Measurements from ENCODE around the gene MPRIP. TPM values are rescaled to one million over a fixed set of nuclear protein-coding genes. Genes with fewer than 3 reads are reported as not detected.
"Not testable (repeated sequence)": the region's sequence is repeated elsewhere in the genome, so short reads cannot be mapped to it uniquely, and the experiment has no call there.

Gene MPRIP
- total RNA-seq, 2 experiments from 2014 or later, result 145 to 157 TPM

DNA sequence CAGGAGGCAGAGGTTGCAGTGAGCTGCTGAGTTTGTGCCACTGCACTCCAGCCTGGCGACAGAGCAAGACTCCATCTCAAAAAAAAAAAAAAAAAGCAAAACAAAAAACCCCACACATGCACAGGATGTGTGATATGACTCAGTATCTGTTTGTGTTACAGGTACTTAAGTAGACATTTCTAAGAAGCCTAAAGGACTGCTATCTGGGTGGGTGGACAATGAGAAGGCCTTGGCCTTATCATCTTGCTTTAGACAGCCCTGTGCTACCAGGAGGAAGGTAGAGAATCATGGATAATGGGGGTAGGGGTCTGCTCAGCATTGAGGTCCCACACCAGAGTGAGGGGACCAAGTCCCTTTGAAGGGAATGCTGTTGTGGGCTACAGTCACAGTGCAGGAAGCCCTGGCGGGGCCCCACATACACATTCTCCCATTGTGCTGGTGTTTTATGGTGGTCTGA lies 137.1 kb downstream of the MPRIP start:
- Mint-ChIP-seq H3K4me1 (ENCODE audit: low read depth) (peaks cover 83% of the 10 kb centered on the region), H3K27me3 (no peaks in the 10 kb centered on the region), H3K4me3 (peak overlapping the region; percentile 63), H3K36me3 (peaks cover 45% of the 10 kb centered on the region), H3K27ac (peak overlapping the region; percentile 95), H3K9me3 (no peaks in the 10 kb centered on the region)
- intact Hi-C loops (cut with micrococcal nuclease), result loop anchor here (1.0 to 2.0 kb wide), 4 partner anchors 27 to 125 kb away; partner anchors contain the start of genes FLCN and PLD6
- peak; percentile 37 for DNase-seq
- ChIA-PET POLR2A (interaction anchor here (0.6 kb wide), 1 partner anchor 148 kb away, joined by 3 read pairs; no protein-coding TSS in a partner anchor), CTCF (interaction anchor here (0.7 to 0.9 kb wide), 2 partner anchors 179 to 189 kb away, joined by 3 read pairs; no protein-coding TSS in a partner anchor)

GRCh38 chr17:17180141-17180603 lies 137.9 kb downstream of the MPRIP start:
- no peaks in the 10 kb centered on the region for H3K9me3 Mint-ChIP-seq
- peak overlapping the region; percentile 63 for H3K4me3 Mint-ChIP-seq
- peaks cover 87% of the 10 kb centered on the region for H3K4me1 Mint-ChIP-seq (ENCODE audit: low read depth)
- CTCF ChIA-PET, result interaction anchor here (0.7 to 1.4 kb wide), 2 partner anchors 38 to 180 kb away, joined by 3 to 4 read pairs; no protein-coding TSS in a partner anchor
- peak; percentile 56 for DNase-seq
- intact Hi-C loops (cut with micrococcal nuclease), result loop anchor here (10.0 kb wide), 1 partner anchor 65 kb away; no protein-coding TSS in a partner anchor
- H3K36me3 Mint-ChIP-seq, result peaks cover 48% of the 10 kb centered on the region
- POLR2A ChIA-PET, result no interaction called here
- no peaks in the 10 kb centered on the region for H3K27me3 Mint-ChIP-seq
- H3K27ac Mint-ChIP-seq, result peak overlapping the region; percentile 95

GRCh38 chr17:17180741-17181525 lies 138.7 kb downstream of the MPRIP start:
- intact Hi-C loops (cut with micrococcal nuclease), result loop anchor here (10.0 kb wide), 1 partner anchor 66 kb away; no protein-coding TSS in a partner anchor
- Mint-ChIP-seq H3K27ac (peak overlapping the region; percentile 95), H3K4me3 (peak overlapping the region; percentile 60), H3K36me3 (peaks cover 55% of the 10 kb centered on the region), H3K9me3 (no peaks in the 10 kb centered on the region), H3K27me3 (no peaks in the 10 kb centered on the region), H3K4me1 (ENCODE audit: low read depth) (peaks cover 88% of the 10 kb centered on the region)
- DNase-seq, result no peak
- ChIA-PET CTCF (interaction anchor here (0.9 to 1.4 kb wide), 3 partner anchors 25 to 39 kb away, joined by 3 to 4 read pairs (median 3); partner anchors contain the start of gene PLD6), POLR2A (interaction anchor here (1.2 kb wide), 1 partner anchor 11 kb away, joined by 4 read pairs; no protein-coding TSS in a partner anchor)

DNA sequence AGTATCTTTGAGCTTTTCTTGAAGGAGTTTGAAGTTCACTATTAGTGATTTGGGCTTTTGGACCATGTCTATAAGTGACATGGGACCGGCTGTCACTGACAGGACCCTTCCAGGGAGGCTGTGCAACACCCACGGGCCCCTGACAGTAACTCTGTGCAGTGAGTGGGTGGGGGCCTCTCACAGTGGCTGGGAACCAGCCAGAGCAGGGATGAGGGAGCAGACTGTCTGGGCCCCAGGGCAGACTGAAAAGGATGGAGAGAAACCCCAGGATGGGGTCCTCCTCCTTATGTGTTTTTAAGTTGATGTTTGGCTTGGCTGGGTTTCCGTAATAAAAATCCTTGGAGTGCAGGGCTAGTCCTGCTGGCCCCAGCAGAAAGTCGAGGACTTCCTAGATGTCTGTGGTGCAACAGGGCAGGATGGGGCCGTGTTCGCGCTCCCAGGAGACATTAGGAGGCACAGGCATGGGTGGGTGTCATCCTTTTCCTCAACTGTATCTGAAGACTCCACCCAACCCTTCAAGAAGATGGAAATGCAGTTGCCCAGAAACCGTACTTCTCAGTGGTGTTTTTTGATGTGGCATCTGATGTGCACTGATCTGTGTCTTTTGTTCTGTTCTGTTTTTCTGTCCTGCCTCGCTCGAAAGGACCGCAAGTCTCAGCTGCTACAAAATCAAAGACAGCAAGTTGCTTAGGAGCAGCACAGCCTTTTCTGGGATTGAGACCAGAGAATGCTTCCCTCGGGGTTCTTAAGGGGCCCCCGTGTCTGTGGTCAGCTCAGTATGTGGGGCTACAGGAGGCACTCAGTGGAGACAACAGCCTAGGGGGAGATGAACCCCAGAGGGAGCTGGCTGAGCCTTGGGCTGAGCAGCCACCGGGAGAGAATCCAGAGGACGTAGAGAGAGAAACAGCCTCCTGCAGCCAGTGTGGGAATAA lies 139.7 kb downstream of the MPRIP start:
- H3K4me3 Mint-ChIP-seq, result peak overlapping the region; percentile 60
- peaks cover 48% of the 10 kb centered on the region for H3K36me3 Mint-ChIP-seq
- POLR2A ChIA-PET, result interaction anchor here (1.0 to 1.2 kb wide), 2 partner anchors 10 to 32 kb away, joined by 3 to 4 read pairs; no protein-coding TSS in a partner anchor
- H3K4me1 Mint-ChIP-seq (ENCODE audit: low read depth), result peaks cover 87% of the 10 kb centered on the region
- no peaks in the 10 kb centered on the region for H3K27me3 Mint-ChIP-seq
- peak overlapping the region; percentile 95 for H3K27ac Mint-ChIP-seq
- no peaks in the 10 kb centered on the region for H3K9me3 Mint-ChIP-seq
- CTCF ChIA-PET, result interaction anchor here (0.8 to 1.4 kb wide), 3 partner anchors 15 to 38 kb away, joined by 3 read pairs; no protein-coding TSS in a partner anchor
- DNase-seq, result peak; percentile 57
- intact Hi-C loops (cut with micrococcal nuclease), result loop anchor here (10.0 kb wide), 1 partner anchor 67 kb away; no protein-coding TSS in a partner anchor

DNA sequence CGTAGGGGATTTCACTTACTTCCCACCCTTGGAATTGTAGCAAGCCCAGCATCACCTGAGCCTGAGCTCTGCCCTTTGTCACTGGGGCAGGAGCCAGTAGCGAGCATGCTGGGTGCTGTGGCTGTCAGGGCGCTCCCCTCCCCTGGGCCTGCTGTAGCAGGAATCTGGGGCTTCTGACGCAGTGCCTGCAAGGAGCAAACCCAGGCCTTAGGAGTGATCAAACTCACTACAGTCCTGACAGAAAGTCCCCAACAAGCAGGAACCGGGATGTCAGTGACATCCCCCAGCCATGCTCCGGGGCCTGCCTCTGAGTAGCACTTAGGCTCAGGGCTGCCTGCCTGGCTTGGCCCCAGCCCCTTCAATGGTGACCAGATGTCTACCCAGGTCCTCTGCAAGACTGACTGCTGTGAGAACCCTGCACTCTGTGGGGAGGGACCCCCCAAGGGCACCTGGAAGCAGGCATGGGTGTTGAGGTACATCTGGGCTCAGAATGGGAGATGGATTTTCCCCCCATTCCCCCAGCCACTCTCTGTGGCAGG lies 140.4 kb downstream of the MPRIP start:
- H3K36me3 Mint-ChIP-seq, result peaks cover 40% of the 10 kb centered on the region
- POLR2A ChIA-PET, result interaction anchor here (1.0 kb wide), 1 partner anchor 32 kb away, joined by 3 read pairs; no protein-coding TSS in a partner anchor
- H3K4me3 Mint-ChIP-seq, result peak overlapping the region; percentile 48
- CTCF ChIA-PET, result interaction anchor here (0.8 to 1.6 kb wide), 4 partner anchors 14 to 41 kb away, joined by 3 to 9 read pairs (median 3); no protein-coding TSS in a partner anchor
- DNase-seq, result no peak
- H3K27ac Mint-ChIP-seq, result no peak overlapping the region
- H3K9me3 Mint-ChIP-seq, result no peaks in the 10 kb centered on the region
- intact Hi-C loops (cut with micrococcal nuclease), result loop anchor here (10.0 kb wide), 1 partner anchor 68 kb away; no protein-coding TSS in a partner anchor
- H3K27me3 Mint-ChIP-seq, result no peaks in the 10 kb centered on the region
- peaks cover 80% of the 10 kb centered on the region for H3K4me1 Mint-ChIP-seq (ENCODE audit: low read depth)

- Mint-ChIP-seq H3K9me3 (no peaks in the 10 kb centered on the region), H3K36me3 (peaks cover 38% of the 10 kb centered on the region), H3K4me1 (ENCODE audit: low read depth) (peaks cover 71% of the 10 kb centered on the region), H3K27ac (peak overlapping the region; percentile 28), H3K4me3 (no peak overlapping the region), H3K27me3 (no peaks in the 10 kb centered on the region)
- ChIA-PET POLR2A (interaction anchor here (0.8 to 1.2 kb wide), 2 partner anchors 21 to 32 kb away, joined by 4 read pairs; no protein-coding TSS in a partner anchor), CTCF (interaction anchor here (1.6 kb wide), 1 partner anchor 42 kb away, joined by 9 read pairs; no protein-coding TSS in a partner anchor)
- DNase-seq, result peak; percentile 60
- intact Hi-C loops (cut with micrococcal nuclease), result loop anchor here (10.0 kb wide), 1 partner anchor 69 kb away; no protein-coding TSS in a partner anchor
These were observed 141.5 kb downstream of the MPRIP start for GRCh38 chr17:17183744-17184143.

GRCh38 chr17:17184985-17185757 lies 142.9 kb downstream of the MPRIP start:
- DNase-seq, result peak; percentile 52
- Mint-ChIP-seq H3K27ac (peak overlapping the region; percentile 81), H3K4me1 (ENCODE audit: low read depth) (peaks cover 61% of the 10 kb centered on the region), H3K36me3 (peaks cover 30% of the 10 kb centered on the region)
- H3K9me3 Mint-ChIP-seq, H3K27me3 Mint-ChIP-seq, H3K4me3 Mint-ChIP-seq, POLR2A ChIA-PET: not testable (repeated sequence)
- intact Hi-C loops (cut with micrococcal nuclease), result loop anchor here (10.0 kb wide), 1 partner anchor 70 kb away; no protein-coding TSS in a partner anchor
- CTCF ChIA-PET, result interaction anchor here (1.4 kb wide), 1 partner anchor 11 kb away, joined by 4 read pairs; no protein-coding TSS in a partner anchor

DNA sequence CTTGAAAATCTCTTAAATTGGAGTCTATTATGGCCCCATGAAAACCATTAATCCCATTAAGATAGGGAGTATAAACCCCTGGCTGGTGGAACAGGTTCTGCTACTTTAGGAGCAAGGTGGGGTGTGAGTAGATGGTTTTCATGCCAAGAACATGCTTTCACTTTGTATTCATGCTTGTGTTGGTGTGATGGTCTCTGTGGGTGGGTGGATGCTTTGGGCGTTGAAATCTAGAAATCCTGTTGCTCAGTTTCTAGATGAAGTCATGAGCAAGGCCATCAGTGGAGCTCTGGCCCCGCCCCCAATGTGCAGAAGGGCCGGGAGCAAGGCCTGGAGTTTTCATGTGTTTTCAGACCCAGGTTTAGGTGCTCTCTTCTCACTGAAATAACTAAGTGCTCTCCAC lies 143.8 kb downstream of the MPRIP start:
- Mint-ChIP-seq H3K9me3 (no peaks in the 10 kb centered on the region), H3K36me3 (peaks cover 22% of the 10 kb centered on the region), H3K27ac (peak overlapping the region; percentile 81), H3K4me1 (ENCODE audit: low read depth) (peaks cover 52% of the 10 kb centered on the region), H3K27me3 (no peaks in the 10 kb centered on the region), H3K4me3 (peak overlapping the region; percentile 16)
- DNase-seq, result peak; percentile 85
- intact Hi-C loops (cut with micrococcal nuclease), result loop anchor here (1.0 to 10.0 kb wide), 2 partner anchors 36 to 71 kb away; no protein-coding TSS in a partner anchor
- ChIA-PET CTCF (interaction anchor here (1.0 to 1.4 kb wide), 2 partner anchors 10 to 19 kb away, joined by 4 to 5 read pairs; no protein-coding TSS in a partner anchor), POLR2A (interaction anchor here (1.0 kb wide), 1 partner anchor 15 kb away, joined by 4 read pairs; no protein-coding TSS in a partner anchor)

GRCh38 chr17:17186551-17187505 lies 144.6 kb downstream of the MPRIP start:
- H3K4me1 Mint-ChIP-seq (ENCODE audit: low read depth), result peaks cover 44% of the 10 kb centered on the region
- H3K36me3 Mint-ChIP-seq, result peaks cover 22% of the 10 kb centered on the region
- ChIA-PET POLR2A (interaction anchor here (1.0 kb wide), 1 partner anchor 14 kb away, joined by 4 read pairs; no protein-coding TSS in a partner anchor), CTCF (interaction anchor here (1.0 to 1.4 kb wide), 2 partner anchors 9 to 18 kb away, joined by 4 to 5 read pairs; no protein-coding TSS in a partner anchor)
- no peak for DNase-seq
- no peaks in the 10 kb centered on the region for H3K27me3 Mint-ChIP-seq
- peak overlapping the region; percentile 81 for H3K27ac Mint-ChIP-seq
- H3K9me3 Mint-ChIP-seq, result no peaks in the 10 kb centered on the region
- no peak overlapping the region for H3K4me3 Mint-ChIP-seq
- intact Hi-C loops (cut with micrococcal nuclease), result loop anchor here (1.0 to 10.0 kb wide), 2 partner anchors 37 to 72 kb away; no protein-coding TSS in a partner anchor

Data from activated CD4-positive, alpha-beta memory T cell treated with anti-CD3 and anti-CD28 coated beads for 36 hours (primary cell).